Fibroblast of lung (primary cell): ENCODE results near the gene HCFC1R1.

ENCODE experiments used
- EZH2 ChIP-seq: IDR thresholded peaks from 2 replicates; pipeline ENCODE4 v1.5.1; 2012; ENCODE audit warnings: low read length, control low read depth, mild to moderate bottlenecking; ENCODE audit errors: missing control alignments
- TF ChIP-seq, protein P1 (sequence below), 2 donors: IDR thresholded peaks in 1 of 2; conservative IDR thresholded peaks in 1 of 2; 1 replicate in 1 of 2; 2 replicates in 1 of 2; pipeline ENCODE4 v1.5.1; 2011 to 2012; ENCODE audit warnings: low read length in 2 of 2, control low read depth in 1 of 2, inconsistent platforms in 1 of 2, low read depth in 1 of 2, mild to moderate bottlenecking in 1 of 2

DNA sequence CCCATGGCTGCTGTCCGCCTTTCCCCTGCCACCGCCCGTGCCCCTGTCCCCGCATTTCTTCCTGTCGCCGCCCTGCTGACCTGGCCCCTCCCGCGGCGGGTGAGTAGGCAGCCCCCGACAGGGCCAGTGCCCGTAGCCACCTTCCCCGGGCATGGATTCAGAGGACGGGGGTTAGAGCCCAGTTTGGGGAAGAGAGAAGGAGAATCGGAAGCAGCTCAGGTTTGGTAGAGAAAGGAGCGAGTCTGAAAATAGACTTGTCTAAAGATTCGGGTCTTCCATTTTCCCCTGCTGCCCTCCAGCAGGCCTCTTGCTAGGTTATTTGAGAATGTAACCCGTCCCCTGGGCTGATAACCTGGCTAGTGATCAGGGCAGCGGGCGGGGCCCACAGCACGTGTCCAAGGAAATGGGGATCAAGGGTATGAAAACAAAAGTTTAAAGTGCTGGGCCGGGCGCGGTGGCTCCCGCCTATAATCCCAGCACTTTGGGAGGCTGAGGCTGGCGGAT is 18.9 kb downstream of the HCFC1R1 start:
- TF ChIP-seq, protein P1, sequence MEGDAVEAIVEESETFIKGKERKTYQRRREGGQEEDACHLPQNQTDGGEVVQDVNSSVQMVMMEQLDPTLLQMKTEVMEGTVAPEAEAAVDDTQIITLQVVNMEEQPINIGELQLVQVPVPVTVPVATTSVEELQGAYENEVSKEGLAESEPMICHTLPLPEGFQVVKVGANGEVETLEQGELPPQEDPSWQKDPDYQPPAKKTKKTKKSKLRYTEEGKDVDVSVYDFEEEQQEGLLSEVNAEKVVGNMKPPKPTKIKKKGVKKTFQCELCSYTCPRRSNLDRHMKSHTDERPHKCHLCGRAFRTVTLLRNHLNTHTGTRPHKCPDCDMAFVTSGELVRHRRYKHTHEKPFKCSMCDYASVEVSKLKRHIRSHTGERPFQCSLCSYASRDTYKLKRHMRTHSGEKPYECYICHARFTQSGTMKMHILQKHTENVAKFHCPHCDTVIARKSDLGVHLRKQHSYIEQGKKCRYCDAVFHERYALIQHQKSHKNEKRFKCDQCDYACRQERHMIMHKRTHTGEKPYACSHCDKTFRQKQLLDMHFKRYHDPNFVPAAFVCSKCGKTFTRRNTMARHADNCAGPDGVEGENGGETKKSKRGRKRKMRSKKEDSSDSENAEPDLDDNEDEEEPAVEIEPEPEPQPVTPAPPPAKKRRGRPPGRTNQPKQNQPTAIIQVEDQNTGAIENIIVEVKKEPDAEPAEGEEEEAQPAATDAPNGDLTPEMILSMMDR (conservative IDR thresholded peaks at IDR 0.05 in 1 of 2, IDR thresholded peaks at IDR 0.05 in 1 of 2; ENCODE audit: low read depth in 1 of 2, low read length in 2 of 2) = no peak
- peak; percentile 29 for TF ChIP-seq EZH2
